Measurements from ENCODE around the gene SLC22A16. TPM values are rescaled to one million over a fixed set of nuclear protein-coding genes. Genes with fewer than 3 reads are reported as not detected.
"Not testable (repeated sequence)": the region's sequence is repeated elsewhere in the genome, so short reads cannot be mapped to it uniquely, and the experiment has no call there.

Gene SLC22A16
- total and polyA plus RNA-seq, 7 donors = 0.14 to 0.36 (median 0.20) TPM; not detected in 4

DNA sequence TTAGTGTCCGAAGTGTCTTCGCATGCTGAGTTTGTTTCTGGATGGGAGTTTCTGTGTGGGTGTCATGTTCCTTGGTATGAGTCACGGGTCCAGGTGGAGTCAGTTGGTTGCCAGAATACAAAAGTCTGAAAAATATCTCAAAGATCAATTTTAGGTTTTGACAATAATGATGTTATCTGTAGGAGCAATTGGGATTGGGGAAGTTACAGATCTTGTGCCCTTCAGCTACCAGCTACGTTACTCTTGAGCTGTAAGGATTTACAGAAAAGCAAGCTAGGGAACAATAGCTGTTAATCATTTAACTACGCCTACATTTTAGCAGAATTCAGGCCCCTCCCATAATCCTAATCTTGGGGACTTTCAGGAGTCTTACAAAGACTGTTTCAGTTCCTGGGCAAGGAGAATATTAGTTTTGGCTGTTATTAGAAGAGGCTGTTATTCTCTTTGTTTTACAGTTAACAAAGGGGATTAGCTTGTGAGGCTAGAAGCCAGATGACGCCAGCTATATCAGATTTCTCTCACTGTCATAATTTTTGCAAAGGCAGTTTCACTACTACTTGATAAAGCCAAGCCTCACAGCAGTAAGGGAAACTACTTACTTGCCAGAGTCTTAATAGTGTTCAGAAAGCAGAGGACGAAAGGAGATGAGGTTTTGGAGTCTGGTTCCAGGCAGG lies 15.4 kb upstream of the SLC22A16 start:
- Histone ChIP-seq H3K36me3 (no peaks in the 10 kb centered on the region), H3K27me3 (no peaks in the 10 kb centered on the region), H3K9me3 (no peaks in the 10 kb centered on the region), H3K4me3 (no peak overlapping the region), H3K27ac (no peak overlapping the region), H3K4me1 (no peaks in the 10 kb centered on the region)
- no peak for DNase-seq
- TF ChIP-seq, protein P1, sequence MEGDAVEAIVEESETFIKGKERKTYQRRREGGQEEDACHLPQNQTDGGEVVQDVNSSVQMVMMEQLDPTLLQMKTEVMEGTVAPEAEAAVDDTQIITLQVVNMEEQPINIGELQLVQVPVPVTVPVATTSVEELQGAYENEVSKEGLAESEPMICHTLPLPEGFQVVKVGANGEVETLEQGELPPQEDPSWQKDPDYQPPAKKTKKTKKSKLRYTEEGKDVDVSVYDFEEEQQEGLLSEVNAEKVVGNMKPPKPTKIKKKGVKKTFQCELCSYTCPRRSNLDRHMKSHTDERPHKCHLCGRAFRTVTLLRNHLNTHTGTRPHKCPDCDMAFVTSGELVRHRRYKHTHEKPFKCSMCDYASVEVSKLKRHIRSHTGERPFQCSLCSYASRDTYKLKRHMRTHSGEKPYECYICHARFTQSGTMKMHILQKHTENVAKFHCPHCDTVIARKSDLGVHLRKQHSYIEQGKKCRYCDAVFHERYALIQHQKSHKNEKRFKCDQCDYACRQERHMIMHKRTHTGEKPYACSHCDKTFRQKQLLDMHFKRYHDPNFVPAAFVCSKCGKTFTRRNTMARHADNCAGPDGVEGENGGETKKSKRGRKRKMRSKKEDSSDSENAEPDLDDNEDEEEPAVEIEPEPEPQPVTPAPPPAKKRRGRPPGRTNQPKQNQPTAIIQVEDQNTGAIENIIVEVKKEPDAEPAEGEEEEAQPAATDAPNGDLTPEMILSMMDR (IDR thresholded peaks at IDR 0.05) = no peak
- TF ChIP-seq EP300 (IDR thresholded peaks at IDR 0.05) (no peak), POLR2AphosphoS5 (IDR thresholded peaks at IDR 0.05) (no peak), POLR2A (IDR thresholded peaks at IDR 0.05) (no peak)
- 50 to 66% methylated on average over 7 of the region's 7 CpGs for WGBS, 2 donors
- intact Hi-C loops (cut with DNase I) = no loop called here

DNA sequence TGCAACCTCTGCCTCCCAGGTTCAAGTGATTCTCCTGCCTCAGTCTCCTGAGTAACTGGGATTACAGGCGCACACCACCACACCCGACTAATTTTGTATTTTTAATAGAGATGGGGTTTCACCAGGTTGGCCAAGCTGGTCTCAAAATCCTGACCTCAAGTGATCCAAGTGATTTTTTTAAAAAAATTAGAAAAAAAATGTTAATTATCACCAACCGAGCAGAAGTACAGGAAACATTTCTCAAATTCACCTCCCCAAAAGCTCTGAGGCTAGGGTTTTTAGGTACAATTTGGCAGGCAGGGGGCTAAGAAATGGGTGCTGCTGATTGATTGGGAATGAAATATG lies 14.9 kb upstream of the SLC22A16 start:
- no peaks in the 10 kb centered on the region for H3K4me1 ChIP-seq
- no peaks in the 10 kb centered on the region for H3K27me3 ChIP-seq
- no peak overlapping the region for H3K27ac ChIP-seq
- intact Hi-C loops (cut with DNase I) = no loop called here
- H3K9me3 ChIP-seq = no peaks in the 10 kb centered on the region
- no peaks in the 10 kb centered on the region for H3K36me3 ChIP-seq
- TF ChIP-seq EP300 (IDR thresholded peaks at IDR 0.05) (no peak), POLR2AphosphoS5 (IDR thresholded peaks at IDR 0.05) (no peak), POLR2A (IDR thresholded peaks at IDR 0.05) (no peak)
- TF ChIP-seq, protein P1 (IDR thresholded peaks at IDR 0.05) = no peak
- DNase-seq = no peak
- H3K4me3 ChIP-seq = no peak overlapping the region
- WGBS, 2 donors = 93 to 94% methylated on average over 3 of the region's 3 CpGs

DNA sequence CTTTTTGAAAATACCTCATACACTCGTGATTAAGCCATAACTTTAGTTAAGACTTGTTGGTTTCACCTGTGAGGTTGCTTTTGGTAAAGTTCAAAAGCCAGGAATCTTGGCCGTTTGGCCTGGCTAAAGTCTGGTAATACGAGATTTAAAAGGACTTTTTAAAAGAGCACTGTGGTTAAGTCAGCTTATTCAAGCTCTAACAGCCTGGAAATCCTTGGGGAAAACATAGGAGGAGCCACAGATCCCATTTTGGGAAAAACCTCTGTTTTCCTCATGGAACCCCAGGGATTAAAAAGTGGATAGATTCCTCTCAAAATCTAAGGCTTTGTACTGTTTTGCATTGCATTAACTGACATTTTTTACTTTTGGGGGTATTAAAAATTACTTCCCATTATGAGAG lies 13.7 kb upstream of the SLC22A16 start:
- Histone ChIP-seq H3K27me3 (no peaks in the 10 kb centered on the region), H3K27ac (no peak overlapping the region), H3K4me1 (no peaks in the 10 kb centered on the region), H3K36me3 (no peaks in the 10 kb centered on the region), H3K4me3 (no peak overlapping the region), H3K9me3 (no peaks in the 10 kb centered on the region)
- intact Hi-C loops (cut with DNase I) = no loop called here
- no peak for DNase-seq
- TF ChIP-seq, protein P1 (IDR thresholded peaks at IDR 0.05) = no peak
- no peak for TF ChIP-seq POLR2AphosphoS5 (IDR thresholded peaks at IDR 0.05)
- TF ChIP-seq POLR2A (IDR thresholded peaks at IDR 0.05) = no peak
- no peak for TF ChIP-seq EP300 (IDR thresholded peaks at IDR 0.05)
- WGBS, 2 donors = 50 to 67% methylated on average over 3 of the region's 3 CpGs

DNA sequence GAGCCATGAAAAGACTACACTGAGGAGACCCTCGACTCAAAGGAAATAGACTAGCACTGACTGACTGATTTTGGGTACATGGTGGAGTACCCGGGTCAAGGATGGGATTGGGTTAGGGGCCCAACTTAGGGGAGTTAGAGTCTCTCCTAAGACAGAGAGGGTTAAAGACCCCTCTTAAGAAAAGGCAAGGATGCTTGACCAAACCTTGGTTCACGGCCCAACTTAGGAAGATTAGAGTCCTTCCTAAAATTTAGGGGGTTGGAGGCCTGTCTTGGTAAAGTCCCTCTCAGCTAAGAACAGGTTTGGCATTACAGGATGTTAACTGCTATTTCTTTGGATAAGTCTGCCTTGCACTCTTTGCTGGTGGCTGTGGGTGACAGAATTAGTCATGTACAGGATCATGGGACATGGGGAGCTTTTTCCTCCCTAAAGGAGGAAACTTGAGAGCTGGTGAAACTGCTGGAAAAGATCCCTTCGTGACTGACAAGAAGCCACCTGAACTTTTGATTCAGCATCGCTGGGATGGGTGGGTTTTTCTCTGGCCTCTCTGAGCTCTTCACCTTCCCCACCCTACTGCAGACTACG lies 12.3 kb upstream of the SLC22A16 start:
- H3K36me3 ChIP-seq = no peaks in the 10 kb centered on the region
- H3K4me1 ChIP-seq = no peaks in the 10 kb centered on the region
- 92 to 93% methylated on average over 6 of the region's 6 CpGs for WGBS, 2 donors
- H3K27me3 ChIP-seq = no peaks in the 10 kb centered on the region
- no peak overlapping the region for H3K27ac ChIP-seq
- intact Hi-C loops (cut with DNase I) = no loop called here
- TF ChIP-seq POLR2AphosphoS5 (IDR thresholded peaks at IDR 0.05) (no peak), POLR2A (IDR thresholded peaks at IDR 0.05) (no peak), EP300 (IDR thresholded peaks at IDR 0.05) (no peak)
- TF ChIP-seq, protein P1 (IDR thresholded peaks at IDR 0.05) = no peak
- no peak overlapping the region for H3K4me3 ChIP-seq
- H3K9me3 ChIP-seq = no peaks in the 10 kb centered on the region
- DNase-seq = no peak

DNA sequence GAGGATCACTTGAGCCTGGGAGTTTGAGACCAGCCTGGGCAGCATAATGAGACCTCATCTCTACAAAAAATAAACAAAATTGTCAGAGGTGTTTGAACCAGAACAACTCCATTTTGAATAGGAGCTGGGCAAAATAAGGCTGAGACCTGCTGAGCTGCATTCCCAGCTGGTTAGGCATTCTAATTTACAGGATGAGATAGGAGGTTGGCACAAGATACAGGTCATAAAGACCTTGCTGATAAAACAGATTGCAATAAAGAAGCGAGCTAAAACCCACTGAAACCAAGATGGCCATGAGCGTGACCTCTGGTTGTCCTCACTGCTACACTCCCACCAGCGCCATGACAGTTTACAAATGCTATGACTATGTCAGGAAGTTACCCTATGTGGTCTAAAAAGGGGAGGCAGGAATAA lies 11.6 kb upstream of the SLC22A16 start:
- intact Hi-C loops (cut with DNase I); H3K9me3 ChIP-seq; H3K4me1 ChIP-seq; H3K27ac ChIP-seq; H3K36me3 ChIP-seq; DNase-seq; H3K4me3 ChIP-seq; H3K27me3 ChIP-seq: not testable (repeated sequence)
- WGBS, 2 donors = 61 to 85% methylated on average over 3 of the region's 3 CpGs
